K562 (cell line): Measurements from ENCODE around the gene RNPEP. TPM values are rescaled to one million over a fixed set of nuclear protein-coding genes. Genes with fewer than 3 reads are reported as not detected.

Experiments used
- ATAC-seq: fragments of 200-7000 bp; cut with Tn5 transposase; 3 replicates; pipeline ENCODE4 v1.9.1; 2020; ENCODE audit warnings: moderate library complexity
- BruUV-seq: library from RNA; stranded (reverse); fragments of 400-500 nt; replicated peaks from 2 replicates; lab custom pipeline; 2021; lab: Mats Ljungman, UMichigan
- CTCF ChIA-PET: fragments of 300-600 bp; formaldehyde crosslinking; extraction: SDS; loops from one replicate; lab custom pipeline; 2021; ENCODE audit warnings: low intra/inter-chr PET ratio; lab: Yijun Ruan, JAX
- POLR2A ChIA-PET: fragments of 300-600, 350-650 bp; sonication (Branson Sonifier 250); formaldehyde crosslinking; extraction: SDS; loops from one replicate; lab custom pipeline; 2021; ENCODE audit warnings: antibody characterized with exemption, inconsistent platforms; lab: Yijun Ruan, JAX
- DNase-seq, 4 experiments: peaks; one replicate each; pipeline versions ENCODE4 v3.0.0 to v3.0.0-alpha.2; 2011 to 2018; ENCODE audit warnings: low spot score in 3 of 4, mixed read lengths in 3 of 4; ENCODE audit errors: extremely low read depth in 1 of 4
- FAIRE-seq: peaks from 2 replicates; lab custom pipeline; 2011; peaks lifted over from hg19 to GRCh38; lab: Jason Lieb, UNC
- H2AFZ ChIP-seq: 2 replicates; pipeline ENCODE4 v1.6.0; 2011; ENCODE audit warnings: low read depth, low read length, control low read depth, inconsistent platforms
- H3K27ac ChIP-seq: fragments of 200-600 bp; 3 replicates; pipeline ENCODE4 v1.8.0; 2011; ENCODE audit warnings: low read depth, mild to moderate bottlenecking, control low read depth, inconsistent platforms, low read length, moderate library complexity, mixed read lengths; ENCODE audit errors: extremely low read depth
- H3K27me3 ChIP-seq, 2 experiments: fragments of 300-600 bp in 1 of 2; 2 replicates in 1 of 2; 3 replicates in 1 of 2; pipeline versions ENCODE4 v1.6.0 to v1.8.0; 2011; ENCODE audit warnings: inconsistent platforms in 2 of 2, low read length in 2 of 2, mild to moderate bottlenecking in 1 of 2, mixed read lengths in 1 of 2, moderate library complexity in 1 of 2; ENCODE audit not compliant: control insufficient read depth in 2 of 2, insufficient read depth in 2 of 2
- H3K36me3 ChIP-seq: fragments of 300-600 bp; 3 replicates; pipeline ENCODE4 v1.8.0; 2011; ENCODE audit warnings: mild to moderate bottlenecking, low read length, inconsistent platforms; ENCODE audit not compliant: control insufficient read depth, insufficient read depth
- H3K4me1 ChIP-seq, 2 experiments: fragments of 200-600 bp in 1 of 2; replicated peaks in 1 of 2; 2 replicates in 1 of 2; 3 replicates in 1 of 2; pipeline versions ENCODE4 v1.5.1 to v1.8.0; 2011; ENCODE audit warnings: inconsistent platforms in 2 of 2, low read length in 2 of 2, mild to moderate bottlenecking in 1 of 2, mixed read lengths in 1 of 2, moderate library complexity in 1 of 2; ENCODE audit not compliant: control insufficient read depth in 2 of 2, insufficient read depth in 2 of 2
- H3K4me2 ChIP-seq: 2 replicates; pipeline ENCODE4 v1.6.1; 2011; ENCODE audit warnings: low read length, control low read depth, inconsistent platforms, mixed read lengths; ENCODE audit not compliant: insufficient read depth
- H3K4me3 ChIP-seq: fragments of 200-600 bp; sonication (generic), shearing (Covaris generic); 2 replicates; pipeline ENCODE4 v1.5.1; 2016; ENCODE audit warnings: control low read depth, inconsistent platforms
- H3K79me2 ChIP-seq: fragments of 200-600 bp; 3 replicates; pipeline ENCODE4 v1.8.0; 2011; ENCODE audit warnings: low read length, inconsistent platforms; ENCODE audit not compliant: control insufficient read depth, insufficient read depth
- H3K9ac ChIP-seq, 2 experiments: 2 replicates each; pipeline versions ENCODE4 v1.6.0 to v1.6.1; 2011; ENCODE audit warnings: low read depth in 2 of 2, low read length in 2 of 2, control low read depth in 1 of 2, inconsistent platforms in 1 of 2, mild to moderate bottlenecking in 1 of 2, mixed read lengths in 1 of 2; ENCODE audit not compliant: insufficient read depth in 1 of 2
- H3K9me1 ChIP-seq: one replicate; pipeline ENCODE4 v1.6.0; 2011; ENCODE audit warnings: inconsistent platforms, mild to moderate bottlenecking, low read length, moderate library complexity; ENCODE audit not compliant: control insufficient read depth, insufficient read depth
- H3K9me3 ChIP-seq: replicated peaks from 2 replicates; pipeline ENCODE4 v1.5.1; 2011; ENCODE audit warnings: low read depth, low read length, inconsistent platforms; ENCODE audit not compliant: control insufficient read depth, insufficient read depth
- H4K20me1 ChIP-seq: replicated peaks from 2 replicates; pipeline ENCODE4 v1.6.1; 2011; ENCODE audit warnings: low read length, inconsistent platforms, mixed read lengths; ENCODE audit not compliant: control insufficient read depth, insufficient read depth
- ESRRA ChIP-seq: fragments of 450-650 bp; IDR thresholded peaks from 2 replicates; pipeline ENCODE4 v1.6.1; 2014; ENCODE audit warnings: low read depth, mild to moderate bottlenecking, moderate library complexity, borderline replicate concordance
- ZNF780A ChIP-seq: fragments of 250-450 bp; sonication (Bioruptor Pico); IDR thresholded peaks from 2 replicates; pipeline ENCODE4 v1.5.0; 2021; ENCODE audit warnings: mild to moderate bottlenecking
- WGBS: fragments of 100-300 bp; shearing (Covaris generic); methylation state at CpG from one replicate; pipeline ENCODE4 v1.1.6; 2016; ENCODE audit warnings: low coverage, mixed read lengths; ENCODE audit not compliant: insufficient coverage; ENCODE audit errors: missing lambda C conversion rate; 5-methylcytosine and 5-hydroxymethylcytosine counted together
- in situ Hi-C: fragments of 300-500 bp; cut with MboI; formaldehyde crosslinking; loops from 4 replicates; pipeline ENCODE4 v1.15.0; 2018; ENCODE audit warnings: inconsistent platforms, mixed read lengths
- intact Hi-C: fragments of 100-400 bp; cut with micrococcal nuclease; formaldehyde crosslinking; loops from 2 replicates; pipeline ENCODE4 v1.14.2; 2022
- polyA plus RNA-seq, 8 experiments: library from polyadenylated mRNA; depleted of rRNA in 4 of 8; stranded (reverse) in 5 of 8; unstranded in 3 of 8; fragments of >200 nt; fragmentation: Nextera tagmentation in 2 of 8; fragmentation: Illumina TruSeq in 1 of 8; extraction: Ambion mirVana in 2 of 8; extraction: Trizol in 1 of 8; gene quantifications; 2 replicates each; pipeline versions ENCODE4 v1.2.1 to v1.2.3, GENCODE V29; 2011 to 2014; ENCODE audit warnings: inconsistent platforms in 1 of 8, missing spikeins in 1 of 8
- total RNA-seq, 7 experiments: library from RNA; depleted of rRNA in 6 of 7; stranded (reverse); fragments of >200 nt in 6 of 7; fragmentation: Illumina TruSeq in 2 of 7; extraction: Trizol in 2 of 7; gene quantifications; 2 replicates each; pipeline versions ENCODE4 v1.2.1 to v1.2.3, GENCODE V29; 2011 to 2021; ENCODE audit warnings: low replicate concordance in 1 of 7

The RNPEP gene
- total and polyA plus RNA-seq, 9 of the 15 experiments (the other 6 are each of a cell fraction or from before 2014, with no cell fraction given), result 27.5 to 131 (median 63.4) TPM

DNA sequence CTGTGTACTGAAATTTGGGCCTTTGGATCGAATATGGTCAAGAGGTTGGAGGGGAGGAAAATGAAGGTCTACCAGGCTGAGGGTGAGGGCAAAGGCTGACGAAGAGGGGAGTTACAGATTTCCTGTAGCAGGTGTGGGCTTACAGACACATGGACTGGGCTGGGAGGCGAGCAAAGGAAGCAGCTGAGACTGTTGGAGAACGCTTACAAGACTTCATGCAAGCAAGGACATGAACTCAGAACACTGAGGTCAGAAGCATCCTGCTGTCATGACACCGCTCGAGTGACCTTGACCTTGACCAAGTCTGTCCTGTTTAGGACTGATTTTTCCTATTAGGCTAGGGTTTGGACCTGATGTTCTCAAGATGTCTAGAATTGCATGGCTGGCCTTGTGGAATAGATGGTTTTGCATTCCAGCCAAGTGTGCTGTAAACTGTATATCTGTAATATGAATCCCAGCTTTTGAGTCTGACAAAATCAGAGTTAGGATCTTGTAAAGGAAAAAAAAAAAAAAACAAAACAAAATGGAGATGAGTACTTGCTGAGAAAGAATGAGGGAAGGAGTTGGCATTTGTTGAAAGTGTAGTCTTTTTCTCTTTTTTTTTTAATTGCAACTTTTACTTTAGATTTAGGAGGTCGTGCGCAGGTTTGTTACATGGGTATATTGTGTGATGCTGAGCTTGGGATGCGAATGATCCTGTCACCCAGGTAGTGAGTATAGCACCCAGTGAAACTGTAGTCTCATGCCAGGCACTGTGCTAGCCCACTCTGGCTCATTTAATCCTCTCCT, 33.8 kb downstream of the RNPEP start:
- H3K27me3 ChIP-seq, result peaks cover 0 to 9% of the 10 kb centered on the region in 2 experiments; a peak in 1 of 5 replicates
- TF ChIP-seq ZNF780A (CRISPR knock-in tag) (no peak), ESRRA (peak; percentile 85)
- TF ChIP-seq, all 486 proteins: peak for 1
- Histone ChIP-seq H3K36me3 (no peaks in the 10 kb centered on the region), H3K27ac (no peak overlapping the region), H4K20me1 (0 out of 2 replicates have a peak, but pooled peaks cover 4% of the 10 kb centered on the region), H3K79me2 (no peaks in the 10 kb centered on the region), H3K4me3 (no peak overlapping the region), H3K9me3 (no peaks in the 10 kb centered on the region), H3K4me2 (no peak overlapping the region), H3K9me1 (no peaks in the 10 kb centered on the region), H3K4me1 (peaks cover 22 to 47% of the 10 kb centered on the region in 2 experiments), H2AFZ (no peak overlapping the region), H3K9ac (no peak overlapping the region)
- FAIRE-seq (peak; percentile 61), DNase-seq (no peak), ATAC-seq (no peak)
- ChIA-PET CTCF (interaction anchor here (1.2 kb wide), 1 partner anchor 102 kb away, joined by 3 read pairs; no protein-coding TSS in a partner anchor), POLR2A (interaction anchor here (0.5 to 2.6 kb wide), 4 partner anchors 10 to 26 kb away, joined by 3 to 7 read pairs (median 4); no protein-coding TSS in a partner anchor)
- 65% methylated on average over 9 of the region's 9 CpGs for WGBS
- intact Hi-C loops, result no loop called here
- in situ Hi-C loops, result no loop called here
- no TSS peak for BruUV-seq
